HEK293 (cell line): ENCODE results near the gene PPP4R2.

ENCODE experiments used
- CTCF ChIA-PET: fragments of 350-600 bp; formaldehyde crosslinking; extraction: SDS; loops from one replicate; lab custom pipeline; 2021; ENCODE audit warnings: antibody characterized with exemption; lab: Yijun Ruan, JAX
- POLR2A ChIA-PET: fragments of 300-600 bp; formaldehyde crosslinking; extraction: SDS; loops from one replicate; lab custom pipeline; 2020; ENCODE audit warnings: antibody characterized with exemption, inconsistent platforms; lab: Yijun Ruan, JAX
- H3K27ac ChIP-seq: fragments of 200-500 bp; sonication (Bioruptor generic); 2 replicates; pipeline ENCODE4 v1.5.1; 2014; ENCODE audit warnings: low read depth, low read length, control low read depth, inconsistent platforms; ENCODE audit errors: extremely low read depth
- H3K36me3 ChIP-seq, 2 experiments: fragments of 200-500 bp in 1 of 2; sonication (Bioruptor generic) in 1 of 2; 1 replicate in 1 of 2; 2 replicates in 1 of 2; pipeline ENCODE4 v1.5.1; 2014 to 2017; ENCODE audit warnings: inconsistent platforms in 2 of 2, low read length in 2 of 2; ENCODE audit not compliant: control insufficient read depth in 2 of 2, insufficient read depth in 1 of 2
- H3K4me1 ChIP-seq: fragments of 200-500 bp; sonication (Bioruptor generic); 2 replicates; pipeline ENCODE4 v1.5.1; 2014; ENCODE audit warnings: mild to moderate bottlenecking, low read length, inconsistent platforms; ENCODE audit not compliant: control insufficient read depth, insufficient read depth
- H3K4me3 ChIP-seq: 2 replicates; pipeline ENCODE4 v1.5.1; 2011; ENCODE audit warnings: low read depth, mild to moderate bottlenecking, control low read depth, low read length, moderate library complexity
- H3K9me3 ChIP-seq: fragments of 200-500 bp; sonication (Bioruptor generic); 2 replicates; pipeline ENCODE4 v1.5.1; 2014; ENCODE audit warnings: low read depth, low read length, inconsistent platforms; ENCODE audit not compliant: control insufficient read depth, insufficient read depth
- GLIS2 ChIP-seq: fragments of 450-650 bp; formaldehyde crosslinking; IDR thresholded peaks from 2 replicates; pipeline ENCODE4 v1.5.1; 2016; ENCODE audit warnings: missing biosample characterization, missing genetic modification characterization
- IKZF3 ChIP-seq: fragments of 450-650 bp; IDR thresholded peaks from 2 replicates; pipeline ENCODE4 v1.5.0; 2018; ENCODE audit warnings: missing biosample characterization, mild to moderate bottlenecking, missing genetic modification characterization, moderate library complexity
- PRDM1 ChIP-seq: fragments of 450-650 bp; formaldehyde crosslinking; IDR thresholded peaks from 2 replicates; pipeline ENCODE4; 2016; ENCODE audit warnings: missing biosample characterization, missing genetic modification characterization
- SCRT2 ChIP-seq: fragments of 450-650 bp; formaldehyde crosslinking; IDR thresholded peaks from 2 replicates; pipeline ENCODE4 v1.5.1; 2016; ENCODE audit warnings: missing biosample characterization, missing genetic modification characterization
- ZBTB8A ChIP-seq: fragments of 450-650 bp; formaldehyde crosslinking; IDR thresholded peaks from 2 replicates; pipeline ENCODE4 v1.5.1; 2016; ENCODE audit warnings: missing biosample characterization, missing genetic modification characterization
- ZFP41 ChIP-seq: fragments of 450-650 bp; formaldehyde crosslinking; IDR thresholded peaks from 2 replicates; pipeline ENCODE4 v1.5.1; 2016; ENCODE audit warnings: missing biosample characterization, missing genetic modification characterization, borderline replicate concordance
- ZNF10 ChIP-seq: fragments of 450-650 bp; formaldehyde crosslinking; IDR thresholded peaks from 2 replicates; pipeline ENCODE4 v1.5.1; 2017; ENCODE audit warnings: missing biosample characterization, missing genetic modification characterization
- ZNF354C ChIP-seq: fragments of 450-650 bp; formaldehyde crosslinking; IDR thresholded peaks from 2 replicates; pipeline ENCODE4 v1.5.1; 2016; ENCODE audit warnings: missing biosample characterization, missing genetic modification characterization, low read depth, borderline replicate concordance
- ZNF416 ChIP-seq: fragments of 450-650 bp; formaldehyde crosslinking; IDR thresholded peaks from 2 replicates; pipeline ENCODE4 v1.5.1; 2016; ENCODE audit warnings: missing biosample characterization, missing genetic modification characterization
- ZNF433 ChIP-seq: fragments of 450-650 bp; formaldehyde crosslinking; IDR thresholded peaks from 2 replicates; pipeline ENCODE4 v1.5.1; 2016; ENCODE audit warnings: missing biosample characterization, missing genetic modification characterization, low read depth
- ZNF529 ChIP-seq: fragments of 450-650 bp; formaldehyde crosslinking; IDR thresholded peaks from 2 replicates; pipeline ENCODE4 v1.5.1; 2017; ENCODE audit warnings: missing genetic modification characterization, missing biosample characterization; ENCODE audit not compliant: insufficient replicate concordance
- ZNF549 ChIP-seq: fragments of 450-650 bp; IDR thresholded peaks from 2 replicates; pipeline ENCODE4 v1.5.1; 2018; ENCODE audit warnings: missing biosample characterization, missing genetic modification characterization, mild to moderate bottlenecking, inconsistent platforms, moderate library complexity
- ZNF561 ChIP-seq: fragments of 450-650 bp; IDR thresholded peaks from 2 replicates; pipeline ENCODE4 v1.5.1; 2018; ENCODE audit warnings: missing biosample characterization, missing genetic modification characterization, borderline replicate concordance
- ZNF629 ChIP-seq: fragments of 450-650 bp; formaldehyde crosslinking; IDR thresholded peaks from 2 replicates; pipeline ENCODE4 v1.5.1; 2017; ENCODE audit warnings: missing biosample characterization, missing genetic modification characterization
- ZNF785 ChIP-seq: fragments of 450-650 bp; formaldehyde crosslinking; IDR thresholded peaks from 2 replicates; pipeline ENCODE4 v1.5.1; 2016; ENCODE audit warnings: missing biosample characterization, missing genetic modification characterization
- ZNF830 ChIP-seq: fragments of 450-650 bp; IDR thresholded peaks from 2 replicates; pipeline ENCODE4 v1.5.0; 2018; ENCODE audit warnings: missing biosample characterization, missing genetic modification characterization, low read depth, mild to moderate bottlenecking, moderate library complexity
- TF ChIP-seq, protein P1 (sequence below): fragments of 450-650 bp; formaldehyde crosslinking; IDR thresholded peaks from 2 replicates; pipeline ENCODE4 v1.5.1; 2017; ENCODE audit warnings: missing biosample characterization, missing genetic modification characterization
- TF ChIP-seq, protein P2 (sequence below): fragments of 450-650 bp; formaldehyde crosslinking; IDR thresholded peaks from 2 replicates; pipeline ENCODE4 v1.5.1; 2016; ENCODE audit warnings: missing biosample characterization, missing genetic modification characterization
- TF ChIP-seq, protein P3 (sequence below): fragments of 450-650 bp; IDR thresholded peaks from 2 replicates; pipeline ENCODE4 v1.5.1; 2018; ENCODE audit warnings: missing biosample characterization, missing genetic modification characterization
- TF ChIP-seq, protein P4 (sequence below): fragments of 450-650 bp; formaldehyde crosslinking; conservative IDR thresholded peaks from 2 replicates; pipeline ENCODE4 v1.5.1; 2016; ENCODE audit warnings: low read depth, missing biosample characterization, missing genetic modification characterization

PPP4R2 gene

DNA sequence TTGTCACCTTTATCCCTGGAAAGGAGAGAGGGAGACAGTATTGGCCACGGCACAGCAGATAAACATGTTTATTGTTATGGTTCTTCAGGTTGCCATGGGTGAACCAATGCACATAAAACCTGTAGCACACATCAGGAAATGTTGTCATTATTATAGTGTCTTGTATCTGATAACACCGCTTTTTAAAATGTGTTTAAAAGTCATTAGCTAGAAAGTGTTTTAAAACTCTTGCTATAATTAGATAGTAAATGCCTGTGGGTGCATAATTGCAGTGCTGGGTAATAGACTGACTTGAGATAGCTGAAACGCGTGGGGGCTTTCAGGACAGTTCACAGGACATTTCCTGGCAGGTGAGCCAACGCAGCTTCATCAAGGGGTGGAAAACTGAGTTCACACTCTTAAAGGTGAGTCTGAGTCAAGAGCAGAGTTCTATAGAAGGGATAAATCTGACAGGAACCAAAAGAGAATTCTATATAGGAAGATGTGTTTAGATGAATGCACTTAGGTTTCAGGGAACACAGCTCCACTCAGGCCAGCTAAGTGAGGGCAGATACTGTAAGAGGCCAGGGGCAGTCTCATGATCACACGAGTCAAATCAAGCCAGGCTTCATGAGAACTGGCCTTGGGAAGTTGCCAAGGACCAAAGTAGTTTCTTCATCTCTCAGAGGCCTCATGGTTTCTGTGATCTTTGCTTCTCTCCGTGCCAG lies 35.6 kb upstream of the PPP4R2 start (continued):
- TF ChIP-seq, protein P1, sequence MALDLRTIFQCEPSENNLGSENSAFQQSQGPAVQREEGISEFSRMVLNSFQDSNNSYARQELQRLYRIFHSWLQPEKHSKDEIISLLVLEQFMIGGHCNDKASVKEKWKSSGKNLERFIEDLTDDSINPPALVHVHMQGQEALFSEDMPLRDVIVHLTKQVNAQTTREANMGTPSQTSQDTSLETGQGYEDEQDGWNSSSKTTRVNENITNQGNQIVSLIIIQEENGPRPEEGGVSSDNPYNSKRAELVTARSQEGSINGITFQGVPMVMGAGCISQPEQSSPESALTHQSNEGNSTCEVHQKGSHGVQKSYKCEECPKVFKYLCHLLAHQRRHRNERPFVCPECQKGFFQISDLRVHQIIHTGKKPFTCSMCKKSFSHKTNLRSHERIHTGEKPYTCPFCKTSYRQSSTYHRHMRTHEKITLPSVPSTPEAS (tag by site-specific recombination), result no peak
- TF ChIP-seq ZBTB8A (no peak), ZNF830 (tag by site-specific recombination) (no peak), IKZF3 (tag by site-specific recombination) (0 out of 2 replicates have a peak, but pooled peaks have one; percentile 6), SCRT2 (tag by site-specific recombination) (peak; percentile 79)
- TF ChIP-seq, protein P2, sequence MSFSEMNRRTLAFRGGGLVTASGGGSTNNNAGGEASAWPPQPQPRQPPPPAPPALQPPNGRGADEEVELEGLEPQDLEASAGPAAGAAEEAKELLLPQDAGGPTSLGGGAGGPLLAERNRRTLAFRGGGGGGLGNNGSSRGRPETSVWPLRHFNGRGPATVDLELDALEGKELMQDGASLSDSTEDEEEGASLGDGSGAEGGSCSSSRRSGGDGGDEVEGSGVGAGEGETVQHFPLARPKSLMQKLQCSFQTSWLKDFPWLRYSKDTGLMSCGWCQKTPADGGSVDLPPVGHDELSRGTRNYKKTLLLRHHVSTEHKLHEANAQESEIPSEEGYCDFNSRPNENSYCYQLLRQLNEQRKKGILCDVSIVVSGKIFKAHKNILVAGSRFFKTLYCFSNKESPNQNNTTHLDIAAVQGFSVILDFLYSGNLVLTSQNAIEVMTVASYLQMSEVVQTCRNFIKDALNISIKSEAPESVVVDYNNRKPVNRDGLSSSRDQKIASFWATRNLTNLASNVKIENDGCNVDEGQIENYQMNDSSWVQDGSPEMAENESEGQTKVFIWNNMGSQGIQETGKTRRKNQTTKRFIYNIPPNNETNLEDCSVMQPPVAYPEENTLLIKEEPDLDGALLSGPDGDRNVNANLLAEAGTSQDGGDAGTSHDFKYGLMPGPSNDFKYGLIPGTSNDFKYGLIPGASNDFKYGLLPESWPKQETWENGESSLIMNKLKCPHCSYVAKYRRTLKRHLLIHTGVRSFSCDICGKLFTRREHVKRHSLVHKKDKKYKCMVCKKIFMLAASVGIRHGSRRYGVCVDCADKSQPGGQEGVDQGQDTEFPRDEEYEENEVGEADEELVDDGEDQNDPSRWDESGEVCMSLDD, result no peak

DNA sequence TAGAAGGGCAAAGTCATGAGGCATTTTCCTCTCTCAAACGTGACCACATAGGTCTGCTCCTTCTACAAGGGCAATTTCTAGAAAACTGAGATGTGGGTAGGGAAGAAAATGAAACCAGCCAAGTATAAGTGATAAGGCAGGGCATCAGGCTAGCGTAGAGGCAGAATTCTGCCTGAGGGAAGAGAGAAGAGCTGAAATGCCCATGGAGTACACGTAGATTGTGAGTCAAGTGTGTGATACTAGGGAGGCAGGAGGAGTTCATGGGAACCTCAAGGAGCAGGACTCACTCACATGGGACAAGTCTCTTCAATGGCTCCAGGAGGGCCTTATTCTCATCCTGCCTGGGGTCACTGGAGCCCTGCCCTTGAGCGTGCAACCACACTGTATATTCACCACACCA lies 34.9 kb upstream of the PPP4R2 start:
- H3K36me3 ChIP-seq, result no peaks in the 10 kb centered on the region
- POLR2A ChIA-PET, result no interaction called here
- H3K4me1 ChIP-seq, result peaks cover 5% of the 10 kb centered on the region; the same call in 1 of the 2 replicates
- CTCF ChIA-PET, result no interaction called here
- no peak for TF ChIP-seq ZNF529 (tag by site-specific recombination)
- H3K9me3 ChIP-seq, result no peaks in the 10 kb centered on the region
- no peak overlapping the region for H3K4me3 ChIP-seq
- H3K27ac ChIP-seq, result no peak overlapping the region

DNA sequence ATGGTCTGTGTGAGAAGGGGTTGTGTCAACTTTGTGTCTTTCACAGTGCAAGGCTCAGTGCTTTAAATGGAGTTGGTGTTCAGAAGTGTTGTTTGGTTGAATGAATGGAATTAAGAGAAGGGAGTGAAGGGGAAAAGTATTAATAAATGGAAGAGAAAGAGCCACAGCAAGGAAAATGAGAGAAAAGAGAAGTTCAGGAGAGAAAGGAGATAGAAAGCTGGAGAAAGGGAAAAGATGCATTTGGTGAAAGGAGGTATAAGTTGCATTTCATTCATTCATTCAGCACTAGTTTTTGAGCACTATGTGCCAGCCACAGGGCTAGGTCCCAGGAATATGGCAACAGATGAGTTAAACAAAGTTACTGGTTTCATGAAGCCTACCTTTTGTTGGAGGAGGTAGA lies 34.3 kb upstream of the PPP4R2 start:
- no peak for TF ChIP-seq ZNF354C (tag by site-specific recombination)
- no peak for TF ChIP-seq ZNF433 (tag by site-specific recombination)
- peak; percentile 96 for TF ChIP-seq PRDM1
- TF ChIP-seq, protein P3, sequence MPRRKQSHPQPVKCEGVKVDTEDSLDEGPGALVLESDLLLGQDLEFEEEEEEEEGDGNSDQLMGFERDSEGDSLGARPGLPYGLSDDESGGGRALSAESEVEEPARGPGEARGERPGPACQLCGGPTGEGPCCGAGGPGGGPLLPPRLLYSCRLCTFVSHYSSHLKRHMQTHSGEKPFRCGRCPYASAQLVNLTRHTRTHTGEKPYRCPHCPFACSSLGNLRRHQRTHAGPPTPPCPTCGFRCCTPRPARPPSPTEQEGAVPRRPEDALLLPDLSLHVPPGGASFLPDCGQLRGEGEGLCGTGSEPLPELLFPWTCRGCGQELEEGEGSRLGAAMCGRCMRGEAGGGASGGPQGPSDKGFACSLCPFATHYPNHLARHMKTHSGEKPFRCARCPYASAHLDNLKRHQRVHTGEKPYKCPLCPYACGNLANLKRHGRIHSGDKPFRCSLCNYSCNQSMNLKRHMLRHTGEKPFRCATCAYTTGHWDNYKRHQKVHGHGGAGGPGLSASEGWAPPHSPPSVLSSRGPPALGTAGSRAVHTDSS, result no peak
- TF ChIP-seq ZNF629, result no peak
- ChIA-PET POLR2A (no interaction called here), CTCF (no interaction called here)
- no peaks in the 10 kb centered on the region for H3K36me3 ChIP-seq
- no peak overlapping the region for H3K4me3 ChIP-seq
- no peaks in the 10 kb centered on the region for H3K9me3 ChIP-seq
- peaks cover 5% of the 10 kb centered on the region; the same call in 1 of the 2 replicates for H3K4me1 ChIP-seq
- H3K27ac ChIP-seq, result no peak overlapping the region

DNA sequence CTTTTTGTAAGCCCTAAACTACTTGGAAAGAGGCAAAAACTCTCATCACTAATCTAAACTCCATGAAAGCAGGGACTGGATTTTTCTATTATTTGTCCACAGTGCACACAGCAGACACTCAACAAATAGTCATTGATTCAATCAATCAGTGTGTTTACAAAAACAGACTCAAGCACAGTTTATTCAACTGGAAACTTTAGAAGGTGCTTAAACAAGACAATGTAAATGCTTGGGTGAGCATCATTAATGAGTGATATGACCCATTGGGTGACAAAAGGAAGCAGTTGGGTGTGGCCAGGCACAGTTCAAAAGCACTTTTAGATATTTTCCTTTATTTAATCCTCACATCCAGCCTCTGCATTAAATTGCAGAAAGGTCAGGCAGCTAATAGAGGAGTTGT lies 32.0 kb upstream of the PPP4R2 start:
- H3K4me1 ChIP-seq, result peaks cover 5% of the 10 kb centered on the region; the same call in 1 of the 2 replicates
- H3K36me3 ChIP-seq, result peaks cover 0 to 8% of the 10 kb centered on the region in 2 experiments; a peak in 2 of 3 replicates
- no peaks in the 10 kb centered on the region for H3K9me3 ChIP-seq
- POLR2A ChIA-PET, result no interaction called here
- H3K4me3 ChIP-seq, result no peak overlapping the region
- CTCF ChIA-PET, result no interaction called here
- H3K27ac ChIP-seq, result no peak overlapping the region
- TF ChIP-seq, protein P4, sequence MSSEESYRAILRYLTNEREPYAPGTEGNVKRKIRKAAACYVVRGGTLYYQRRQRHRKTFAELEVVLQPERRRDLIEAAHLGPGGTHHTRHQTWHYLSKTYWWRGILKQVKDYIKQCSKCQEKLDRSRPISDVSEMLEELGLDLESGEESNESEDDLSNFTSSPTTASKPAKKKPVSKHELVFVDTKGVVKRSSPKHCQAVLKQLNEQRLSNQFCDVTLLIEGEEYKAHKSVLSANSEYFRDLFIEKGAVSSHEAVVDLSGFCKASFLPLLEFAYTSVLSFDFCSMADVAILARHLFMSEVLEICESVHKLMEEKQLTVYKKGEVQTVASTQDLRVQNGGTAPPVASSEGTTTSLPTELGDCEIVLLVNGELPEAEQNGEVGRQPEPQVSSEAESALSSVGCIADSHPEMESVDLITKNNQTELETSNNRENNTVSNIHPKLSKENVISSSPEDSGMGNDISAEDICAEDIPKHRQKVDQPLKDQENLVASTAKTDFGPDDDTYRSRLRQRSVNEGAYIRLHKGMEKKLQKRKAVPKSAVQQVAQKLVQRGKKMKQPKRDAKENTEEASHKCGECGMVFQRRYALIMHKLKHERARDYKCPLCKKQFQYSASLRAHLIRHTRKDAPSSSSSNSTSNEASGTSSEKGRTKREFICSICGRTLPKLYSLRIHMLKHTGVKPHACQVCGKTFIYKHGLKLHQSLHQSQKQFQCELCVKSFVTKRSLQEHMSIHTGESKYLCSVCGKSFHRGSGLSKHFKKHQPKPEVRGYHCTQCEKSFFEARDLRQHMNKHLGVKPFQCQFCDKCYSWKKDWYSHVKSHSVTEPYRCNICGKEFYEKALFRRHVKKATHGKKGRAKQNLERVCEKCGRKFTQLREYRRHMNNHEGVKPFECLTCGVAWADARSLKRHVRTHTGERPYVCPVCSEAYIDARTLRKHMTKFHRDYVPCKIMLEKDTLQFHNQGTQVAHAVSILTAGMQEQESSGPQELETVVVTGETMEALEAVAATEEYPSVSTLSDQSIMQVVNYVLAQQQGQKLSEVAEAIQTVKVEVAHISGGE, result no peak
- no peak for TF ChIP-seq ZNF416 (tag by site-specific recombination)
- TF ChIP-seq ZFP41 (tag by site-specific recombination), result no peak
- no peak for TF ChIP-seq ZNF785
- TF ChIP-seq GLIS2 (tag by site-specific recombination), result no peak
- no peak for TF ChIP-seq ZNF549
- no peak for TF ChIP-seq ZNF10 (tag by site-specific recombination)
- no peak for TF ChIP-seq ZNF561 (tag by site-specific recombination)
